ENCODE measurements around the gene GARNL3.

GARNL3 gene

DNA sequence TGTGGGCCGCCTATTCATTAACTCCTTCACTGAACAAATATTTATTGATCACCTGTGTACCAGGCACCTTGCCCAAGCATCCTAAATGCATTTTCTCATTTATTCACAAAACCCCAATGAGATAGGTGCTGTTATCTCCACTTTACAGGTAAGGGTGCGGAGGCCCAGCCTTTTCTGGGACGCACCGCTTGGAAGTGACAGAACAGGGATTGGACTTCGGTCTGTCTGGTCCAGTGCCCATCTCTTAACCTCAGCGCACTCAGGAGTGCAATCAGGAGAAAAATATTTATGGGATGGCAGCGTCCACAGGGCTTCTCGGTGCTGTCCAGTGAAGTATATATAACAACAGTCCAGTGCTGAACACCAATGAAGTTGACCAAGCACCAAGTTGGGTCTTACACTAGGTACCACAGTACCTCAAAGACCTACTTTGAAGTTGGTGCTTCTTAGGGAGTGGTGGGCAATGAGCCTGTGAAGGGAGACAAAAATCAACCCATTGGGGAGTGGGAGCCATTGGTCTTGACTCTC lies 18.9 kb upstream of the GARNL3 start:
- no peaks in the 10 kb centered on the region for H3K36me3 ChIP-seq (ENCODE audit: control insufficient read depth, insufficient read depth, low read length)
- H3K27ac ChIP-seq, result no peak overlapping the region
- H3K9me3 ChIP-seq (ENCODE audit: control insufficient read depth, low read length), result no peaks in the 10 kb centered on the region
- H3K4me1 ChIP-seq, result peaks cover 7% of the 10 kb centered on the region
- H3K9ac ChIP-seq, result no peak overlapping the region
- H3K27me3 ChIP-seq (ENCODE audit: control insufficient read depth, insufficient read depth, low read length), result no peaks in the 10 kb centered on the region
- H3K4me3 ChIP-seq (ENCODE audit: low read depth, low read length), result peak overlapping the region; percentile 52
- peak overlapping the region; percentile 62 for H3K4me2 ChIP-seq (ENCODE audit: low read length)
- TF ChIP-seq, protein P1, sequence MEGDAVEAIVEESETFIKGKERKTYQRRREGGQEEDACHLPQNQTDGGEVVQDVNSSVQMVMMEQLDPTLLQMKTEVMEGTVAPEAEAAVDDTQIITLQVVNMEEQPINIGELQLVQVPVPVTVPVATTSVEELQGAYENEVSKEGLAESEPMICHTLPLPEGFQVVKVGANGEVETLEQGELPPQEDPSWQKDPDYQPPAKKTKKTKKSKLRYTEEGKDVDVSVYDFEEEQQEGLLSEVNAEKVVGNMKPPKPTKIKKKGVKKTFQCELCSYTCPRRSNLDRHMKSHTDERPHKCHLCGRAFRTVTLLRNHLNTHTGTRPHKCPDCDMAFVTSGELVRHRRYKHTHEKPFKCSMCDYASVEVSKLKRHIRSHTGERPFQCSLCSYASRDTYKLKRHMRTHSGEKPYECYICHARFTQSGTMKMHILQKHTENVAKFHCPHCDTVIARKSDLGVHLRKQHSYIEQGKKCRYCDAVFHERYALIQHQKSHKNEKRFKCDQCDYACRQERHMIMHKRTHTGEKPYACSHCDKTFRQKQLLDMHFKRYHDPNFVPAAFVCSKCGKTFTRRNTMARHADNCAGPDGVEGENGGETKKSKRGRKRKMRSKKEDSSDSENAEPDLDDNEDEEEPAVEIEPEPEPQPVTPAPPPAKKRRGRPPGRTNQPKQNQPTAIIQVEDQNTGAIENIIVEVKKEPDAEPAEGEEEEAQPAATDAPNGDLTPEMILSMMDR (IDR thresholded peaks at IDR 0.05), result no peak
- H2AFZ ChIP-seq, result peak overlapping the region; percentile 66
- H3K79me2 ChIP-seq, result peaks cover 13% of the 10 kb centered on the region

DNA sequence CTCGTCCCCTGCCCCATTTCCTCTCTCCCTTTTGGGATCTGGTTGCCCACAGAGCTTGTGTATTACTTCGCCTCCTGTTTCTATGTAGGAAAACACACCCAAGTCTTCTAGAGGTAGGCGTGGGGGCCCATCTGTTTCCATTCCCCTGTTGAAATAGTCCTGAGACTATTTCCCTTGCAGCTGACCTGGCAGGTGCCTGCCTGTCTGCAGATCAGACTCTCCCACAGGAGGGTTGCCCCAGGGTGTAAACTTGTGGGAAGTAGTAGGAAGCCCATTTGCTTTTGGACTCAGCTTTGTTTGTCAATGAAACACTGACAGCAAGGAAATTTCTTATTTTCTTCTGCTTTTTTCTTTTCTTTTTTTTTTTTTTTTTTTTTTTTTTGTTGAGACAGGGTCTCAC lies 16.3 kb upstream of the GARNL3 start:
- no peak overlapping the region for H3K4me2 ChIP-seq (ENCODE audit: low read length)
- H3K4me1 ChIP-seq, result peaks cover 3% of the 10 kb centered on the region
- TF ChIP-seq, protein P1 (IDR thresholded peaks at IDR 0.05), result no peak
- H2AFZ ChIP-seq, result no peak overlapping the region
- H3K4me3 ChIP-seq (ENCODE audit: low read depth, low read length), result no peak overlapping the region
- H3K9me3 ChIP-seq (ENCODE audit: control insufficient read depth, low read length), result no peaks in the 10 kb centered on the region
- no peaks in the 10 kb centered on the region for H3K36me3 ChIP-seq (ENCODE audit: control insufficient read depth, insufficient read depth, low read length)
- H3K79me2 ChIP-seq, result peaks cover 13% of the 10 kb centered on the region
- no peak overlapping the region for H3K27ac ChIP-seq
- H3K9ac ChIP-seq, result no peak overlapping the region
- no peaks in the 10 kb centered on the region for H3K27me3 ChIP-seq (ENCODE audit: control insufficient read depth, insufficient read depth, low read length)

DNA sequence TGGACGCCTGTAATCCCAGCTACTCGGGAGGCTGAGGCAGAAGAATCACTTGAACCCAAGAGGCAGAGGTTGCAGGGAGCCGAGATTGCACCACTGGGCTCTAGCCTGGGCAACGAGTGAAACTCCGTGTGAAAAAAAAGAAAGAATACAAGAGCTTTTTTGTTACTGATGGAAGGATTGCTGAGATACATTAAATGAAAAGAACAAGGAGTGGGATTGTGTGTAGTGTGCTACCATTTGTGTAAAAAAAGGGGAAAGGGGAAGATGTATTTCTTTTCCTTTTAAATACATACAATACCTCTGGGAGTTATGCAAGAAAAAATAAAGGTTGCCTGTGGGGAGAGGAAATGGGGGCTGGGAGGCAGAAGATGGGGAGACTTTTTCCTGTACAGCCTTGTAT lies 14.7 kb upstream of the GARNL3 start:
- H3K27me3 ChIP-seq (ENCODE audit: control insufficient read depth, insufficient read depth, low read length), result no peaks in the 10 kb centered on the region
- peaks cover 15% of the 10 kb centered on the region for H3K79me2 ChIP-seq
- no peaks in the 10 kb centered on the region for H3K9me3 ChIP-seq (ENCODE audit: control insufficient read depth, low read length)
- no peaks in the 10 kb centered on the region for H3K36me3 ChIP-seq (ENCODE audit: control insufficient read depth, insufficient read depth, low read length)
- H3K4me2 ChIP-seq (ENCODE audit: low read length), result no peak overlapping the region
- no peak overlapping the region for H3K27ac ChIP-seq
- H3K4me3 ChIP-seq (ENCODE audit: low read depth, low read length), result no peak overlapping the region
- peaks cover 3% of the 10 kb centered on the region for H3K4me1 ChIP-seq
- no peak overlapping the region for H2AFZ ChIP-seq
- no peak overlapping the region for H3K9ac ChIP-seq
- TF ChIP-seq, protein P1 (IDR thresholded peaks at IDR 0.05), result no peak

DNA sequence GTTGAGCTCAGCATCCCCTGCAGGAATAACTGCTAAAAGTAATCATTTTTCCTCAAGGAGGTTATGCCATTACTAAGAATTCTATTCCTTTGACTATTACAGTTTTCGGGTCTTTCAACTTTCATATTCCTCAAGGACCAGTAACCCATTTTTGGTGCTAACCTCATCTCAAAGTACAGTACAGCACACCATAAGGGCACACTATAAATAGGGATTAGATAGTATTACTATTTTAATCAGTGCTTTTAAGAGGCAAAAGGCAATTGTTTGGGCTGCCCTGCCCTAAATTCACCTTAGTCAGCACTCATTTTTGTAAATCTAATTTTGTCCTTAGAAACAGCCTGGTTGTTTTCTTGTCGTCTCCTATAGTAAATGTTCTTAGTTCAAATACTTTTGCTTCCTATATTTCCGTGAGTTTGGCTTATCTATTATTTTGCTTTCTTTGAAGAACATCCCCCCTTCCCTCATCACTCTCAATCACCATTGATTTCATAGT lies 13.6 kb upstream of the GARNL3 start:
- H3K27ac ChIP-seq, result no peak overlapping the region
- H3K9ac ChIP-seq, result no peak overlapping the region
- peaks cover 11% of the 10 kb centered on the region for H3K79me2 ChIP-seq
- TF ChIP-seq, protein P1 (IDR thresholded peaks at IDR 0.05), result no peak
- H3K27me3 ChIP-seq (ENCODE audit: control insufficient read depth, insufficient read depth, low read length), result no peaks in the 10 kb centered on the region
- no peak overlapping the region for H3K4me2 ChIP-seq (ENCODE audit: low read length)
- no peaks in the 10 kb centered on the region for H3K4me1 ChIP-seq
- no peaks in the 10 kb centered on the region for H3K9me3 ChIP-seq (ENCODE audit: control insufficient read depth, low read length)
- H2AFZ ChIP-seq, result no peak overlapping the region
- H3K4me3 ChIP-seq (ENCODE audit: low read depth, low read length), result no peak overlapping the region
- H3K36me3 ChIP-seq (ENCODE audit: control insufficient read depth, insufficient read depth, low read length), result no peaks in the 10 kb centered on the region

All from parathyroid adenoma (tissue), 2 donors.